Tibial artery (tissue), 4 donors: ENCODE measurements around the gene BLZF1.
"Not testable (repeated sequence)": the region's sequence is repeated elsewhere in the genome, so short reads cannot be mapped to it uniquely, and the experiment has no call there.

ENCODE experiments used
- DNase-seq, 2 donors: peaks; one replicate each; pipeline ENCODE4 v3.0.0-alpha.2; 2019
- H3K27ac ChIP-seq, 2 donors: fragments of 200-600 bp; sonication (generic) in 1 of 2; 1 replicate in 1 of 2; 2 replicates in 1 of 2; pipeline ENCODE4 v1.5.1; 2018 to 2019; ENCODE audit warnings: mild to moderate bottlenecking in 1 of 2
- H3K27me3 ChIP-seq, 2 donors: fragments of 200-600 bp; sonication (generic) in 1 of 2; one replicate each; pipeline versions ENCODE4 v1.5.1 to v1.6.0; 2016 to 2019
- H3K36me3 ChIP-seq, 3 donors: fragments of 200-600 bp; sonication (generic) in 2 of 3; one replicate each; pipeline ENCODE4 v1.5.1; 2016 to 2019; ENCODE audit warnings: mild to moderate bottlenecking in 2 of 3
- H3K4me1 ChIP-seq, 4 donors: fragments of 200-600 bp; sonication (generic) in 2 of 4; 1 replicate in 3 of 4; 2 replicates in 1 of 4; pipeline ENCODE4 v1.5.1; 2016 to 2019
- H3K4me3 ChIP-seq, 2 donors: fragments of 200-600 bp; sonication (generic) in 1 of 2; 1 replicate in 1 of 2; 2 replicates in 1 of 2; pipeline ENCODE4 v1.5.1; 2018 to 2019; ENCODE audit warnings: mild to moderate bottlenecking in 2 of 2
- H3K9me3 ChIP-seq, 3 donors: fragments of 200-600 bp; sonication (generic) in 1 of 3; one replicate each; pipeline ENCODE4 v1.5.1; 2016 to 2019
- CTCF ChIP-seq, 2 experiments: fragments of 200-600 bp in 1 of 2; fragments of 450-650 bp in 1 of 2; IDR thresholded peaks; one replicate each; pipeline ENCODE4 v1.5.1; 2017 to 2019; ENCODE audit warnings: antibody characterized with exemption in 2 of 2, mild to moderate bottlenecking in 1 of 2, moderate library complexity in 1 of 2
- intact Hi-C: fragments of 100-400 bp; cut with DNase I; formaldehyde crosslinking; loops from one replicate; pipeline ENCODE4 v1.15.0; 2023; ENCODE audit warnings: low total_unique reads

The BLZF1 gene

GRCh38 chr1:169338617-169339016, 29.4 kb upstream of the BLZF1 start:
- H3K4me3 ChIP-seq = no peak overlapping the region
- H3K4me1 ChIP-seq = no peaks in the 10 kb centered on the region
- DNase-seq = no peak
- intact Hi-C loops = no loop called here
- no peak overlapping the region for H3K27ac ChIP-seq
- TF ChIP-seq CTCF (IDR thresholded peaks at IDR 0.05) = no peak
- no peaks in the 10 kb centered on the region for H3K9me3 ChIP-seq
- H3K27me3 ChIP-seq = no peaks in the 10 kb centered on the region
- peaks cover 0 to 10% (median 5%) of the 10 kb centered on the region in 3 donors for H3K36me3 ChIP-seq

GRCh38 chr1:169339773-169340172, 28.2 kb upstream of the BLZF1 start:
- Histone ChIP-seq H3K27ac (no peak overlapping the region), H3K27me3 (no peaks in the 10 kb centered on the region), H3K4me3 (no peak overlapping the region), H3K36me3 (peaks cover 0 to 10% (median 5%) of the 10 kb centered on the region in 3 donors), H3K9me3 (no peaks in the 10 kb centered on the region), H3K4me1 (no peaks in the 10 kb centered on the region)
- intact Hi-C loops = loop anchor here (10.0 kb wide), 1 partner anchor 905 kb away; no protein-coding TSS in a partner anchor
- no peak for DNase-seq
- no peak for TF ChIP-seq CTCF (IDR thresholded peaks at IDR 0.05)

- no peak for DNase-seq
- no peaks in the 10 kb centered on the region for H3K4me1 ChIP-seq
- H3K27ac ChIP-seq = no peak overlapping the region
- H3K36me3 ChIP-seq = peaks cover 0 to 3% (median 0%) of the 10 kb centered on the region in 3 donors
- H3K4me3 ChIP-seq = no peak overlapping the region
- intact Hi-C loops = loop anchor here (10.0 kb wide), 1 partner anchor 906 kb away; no protein-coding TSS in a partner anchor
- no peaks in the 10 kb centered on the region for H3K27me3 ChIP-seq
- no peak for TF ChIP-seq CTCF (IDR thresholded peaks at IDR 0.05)
- H3K9me3 ChIP-seq = no peaks in the 10 kb centered on the region
These were observed 27.1 kb upstream of the BLZF1 start for GRCh38 chr1:169340882-169341281.

GRCh38 chr1:169342096-169342495, 25.9 kb upstream of the BLZF1 start:
- not testable (repeated sequence) for DNase-seq, H3K4me1 ChIP-seq, H3K9me3 ChIP-seq, H3K27ac ChIP-seq, H3K36me3 ChIP-seq, H3K27me3 ChIP-seq, H3K4me3 ChIP-seq
- intact Hi-C loops = loop anchor here (10.0 kb wide), 1 partner anchor 907 kb away; no protein-coding TSS in a partner anchor

GRCh38 chr1:169345511-169345910, 22.5 kb upstream of the BLZF1 start:
- H3K36me3 ChIP-seq = no peaks in the 10 kb centered on the region
- no peak overlapping the region for H3K4me3 ChIP-seq
- intact Hi-C loops = loop anchor here (5.0 to 10.0 kb wide), 3 partner anchors 743 to 1003 kb away; no protein-coding TSS in a partner anchor

More at GRCh38 chr1:169345511-169345910, 22.5 kb upstream of the BLZF1 start:
- TF ChIP-seq CTCF (IDR thresholded peaks at IDR 0.05) = no peak
- no peaks in the 10 kb centered on the region for H3K27me3 ChIP-seq
- H3K27ac ChIP-seq = no peak overlapping the region
- no peaks in the 10 kb centered on the region for H3K9me3 ChIP-seq
- no peak for DNase-seq
- H3K4me1 ChIP-seq = no peaks in the 10 kb centered on the region
